Nephron progenitor cell (in vitro differentiated cells): ENCODE measurements around the gene FGF9.

Experiments
- DNase-seq: peaks from one replicate; pipeline ENCODE4 v3.0.0; 2021
- H3K27ac Mint-ChIP-seq: 2 replicates; pipeline ENCODE4 v1.8.0; 2021; ENCODE audit warnings: mild to moderate bottlenecking, moderate library complexity, mixed read lengths
- H3K27me3 Mint-ChIP-seq: 2 replicates; pipeline ENCODE4 v1.8.0; 2021; ENCODE audit warnings: mild to moderate bottlenecking, low read depth, mixed read lengths; ENCODE audit not compliant: poor library complexity
- H3K36me3 Mint-ChIP-seq: 2 replicates; pipeline ENCODE4 v1.8.0; 2021; ENCODE audit warnings: low read depth, mixed read lengths
- H3K4me1 Mint-ChIP-seq: 2 replicates; pipeline ENCODE4 v1.8.0; 2021; ENCODE audit warnings: mixed read lengths
- H3K4me3 Mint-ChIP-seq: 2 replicates; pipeline ENCODE4 v1.8.0; 2021; ENCODE audit warnings: mild to moderate bottlenecking, moderate library complexity, mixed read lengths
- H3K9me3 Mint-ChIP-seq: 2 replicates; pipeline ENCODE4 v1.8.0; 2021; ENCODE audit warnings: mild to moderate bottlenecking, moderate library complexity, mixed read lengths
- CTCF ChIP-seq: fragments of 200-600 bp; sonication (generic); IDR thresholded peaks from 2 replicates; pipeline ENCODE4 v1.5.0; 2021; ENCODE audit warnings: antibody characterized with exemption

FGF9 gene

GRCh38 chr13:21736926-21737325 lies 66.1 kb downstream of the FGF9 start:
- no peak overlapping the region for H3K4me3 Mint-ChIP-seq
- H3K36me3 Mint-ChIP-seq = no peaks in the 10 kb centered on the region
- TF ChIP-seq CTCF = no peak
- H3K4me1 Mint-ChIP-seq = peaks cover 37% of the 10 kb centered on the region
- no peak for DNase-seq
- H3K27me3 Mint-ChIP-seq = no peaks in the 10 kb centered on the region
- no peak overlapping the region for H3K27ac Mint-ChIP-seq
- H3K9me3 Mint-ChIP-seq = no peaks in the 10 kb centered on the region

- Mint-ChIP-seq H3K27ac (peak overlapping the region; percentile 46), H3K4me1 (peaks cover 37% of the 10 kb centered on the region), H3K36me3 (no peaks in the 10 kb centered on the region), H3K9me3 (no peaks in the 10 kb centered on the region), H3K27me3 (no peaks in the 10 kb centered on the region), H3K4me3 (no peak overlapping the region)
- TF ChIP-seq CTCF = no peak
- no peak for DNase-seq
These were observed 67.8 kb downstream of the FGF9 start for GRCh38 chr13:21738630-21739029.

- no peaks in the 10 kb centered on the region for H3K27me3 Mint-ChIP-seq
- no peaks in the 10 kb centered on the region for H3K36me3 Mint-ChIP-seq
- H3K9me3 Mint-ChIP-seq = no peaks in the 10 kb centered on the region
- no peak for TF ChIP-seq CTCF
- no peak overlapping the region for H3K4me3 Mint-ChIP-seq
- DNase-seq = no peak
- H3K4me1 Mint-ChIP-seq = peaks cover 37% of the 10 kb centered on the region
- H3K27ac Mint-ChIP-seq = no peak overlapping the region
These were observed 68.9 kb downstream of the FGF9 start for GRCh38 chr13:21739771-21740170.

GRCh38 chr13:21741396-21741979 lies 70.6 kb downstream of the FGF9 start:
- Mint-ChIP-seq H3K9me3 (no peaks in the 10 kb centered on the region), H3K27me3 (no peaks in the 10 kb centered on the region), H3K27ac (no peak overlapping the region), H3K36me3 (no peaks in the 10 kb centered on the region), H3K4me3 (no peak overlapping the region), H3K4me1 (peaks cover 26% of the 10 kb centered on the region)
- TF ChIP-seq CTCF = no peak
- DNase-seq = no peak

- Mint-ChIP-seq H3K9me3 (no peaks in the 10 kb centered on the region), H3K27ac (no peak overlapping the region), H3K36me3 (no peaks in the 10 kb centered on the region), H3K27me3 (no peaks in the 10 kb centered on the region), H3K4me3 (no peak overlapping the region), H3K4me1 (peaks cover 23% of the 10 kb centered on the region)
- no peak for TF ChIP-seq CTCF
- no peak for DNase-seq
These were observed 71.2 kb downstream of the FGF9 start for GRCh38 chr13:21742096-21742495.

- TF ChIP-seq CTCF = no peak
- Mint-ChIP-seq H3K27ac (no peak overlapping the region), H3K36me3 (no peaks in the 10 kb centered on the region), H3K4me3 (no peak overlapping the region), H3K9me3 (peaks cover 4% of the 10 kb centered on the region), H3K27me3 (no peaks in the 10 kb centered on the region), H3K4me1 (peaks cover 11% of the 10 kb centered on the region)
- no peak for DNase-seq
These were observed 73.3 kb downstream of the FGF9 start for GRCh38 chr13:21744149-21744548.
